Measurements from ENCODE around the gene SERPINA5.
"Not testable (repeated sequence)": the region's sequence is repeated elsewhere in the genome, so short reads cannot be mapped to it uniquely, and the experiment has no call there.

SERPINA5 gene

GRCh38 chr14:94601884-94602391, 20.7 kb downstream of the SERPINA5 start:
- DNase-seq (ENCODE audit: low read depth in 3 of 3), result no peak

- no peak for DNase-seq (ENCODE audit: low read depth in 3 of 3)
Observed at GRCh38 chr14:94602722-94603121, 21.5 kb downstream of the SERPINA5 start.

- DNase-seq (ENCODE audit: low read depth in 3 of 3), result no peak
Observed at GRCh38 chr14:94605361-94605760, 24.1 kb downstream of the SERPINA5 start.

- not testable (repeated sequence) for DNase-seq (ENCODE audit: low read depth in 3 of 3)
Observed at GRCh38 chr14:94608966-94609365, 27.7 kb downstream of the SERPINA5 start.

- DNase-seq (ENCODE audit: low read depth in 3 of 3), result no peak
Observed at GRCh38 chr14:94611179-94611578, 30.0 kb downstream of the SERPINA5 start.

GRCh38 chr14:94612174-94612573, 30.9 kb downstream of the SERPINA5 start, which contains the start of gene SERPINA3:
Gene SERPINA3, plus strand, starts transcription at chr14:94612391. Its CDS starts 2,051 bp downstream, at chr14:94614442.
- DNase-seq (ENCODE audit: low read depth in 3 of 3), result no peak

GRCh38 chr14:94612580-94613554, 31.6 kb downstream of the SERPINA5 start:
- DNase-seq (ENCODE audit: low read depth in 3 of 3), result no peak

GRCh38 chr14:94613720-94614644, 32.8 kb downstream of the SERPINA5 start:
- no peak for DNase-seq (ENCODE audit: low read depth in 3 of 3)

GRCh38 chr14:94614802-94615201, 33.6 kb downstream of the SERPINA5 start:
- DNase-seq (ENCODE audit: low read depth in 3 of 3), result no peak

- no peak for DNase-seq (ENCODE audit: low read depth in 3 of 3)
Observed at GRCh38 chr14:94615254-94615653, 34.0 kb downstream of the SERPINA5 start.

- no peak for DNase-seq (ENCODE audit: low read depth in 3 of 3)
Observed at GRCh38 chr14:94615823-94616570, 34.8 kb downstream of the SERPINA5 start.

- no peak for DNase-seq (ENCODE audit: low read depth in 3 of 3)
Observed at GRCh38 chr14:94617366-94617941, 36.2 kb downstream of the SERPINA5 start.

GRCh38 chr14:94617988-94618822, 37.0 kb downstream of the SERPINA5 start:
- no peak for DNase-seq (ENCODE audit: low read depth in 3 of 3)

GRCh38 chr14:94619297-94619696, 38.1 kb downstream of the SERPINA5 start:
- DNase-seq (ENCODE audit: low read depth in 3 of 3), result no peak

GRCh38 chr14:94620597-94620996, 39.4 kb downstream of the SERPINA5 start:
- no peak for DNase-seq (ENCODE audit: low read depth in 3 of 3)

- DNase-seq (ENCODE audit: low read depth in 3 of 3), result no peak
Observed at GRCh38 chr14:94621358-94622134, 40.3 kb downstream of the SERPINA5 start.

- no peak for DNase-seq (ENCODE audit: low read depth in 3 of 3)
Observed at GRCh38 chr14:94622653-94623421, 41.6 kb downstream of the SERPINA5 start.

GRCh38 chr14:94623422-94623809, 42.2 kb downstream of the SERPINA5 start:
- no peak for DNase-seq (ENCODE audit: low read depth in 3 of 3)

Measured in stimulated activated CD4-positive, alpha-beta T cell treated with anti-CD3 and anti-CD28 coated beads, TNF-alpha, amount 100 ng/mL, for 48 hours (primary cell).